HL-60 (cell line): ENCODE measurements around the gene SAMHD1.
A peak's percentile ranks its signal among the peaks of the same experiment; 100 is the strongest.

Source experiments
- DNase-seq, 2 experiments: peaks; one replicate each; pipeline ENCODE4 v3.0.0-alpha.2; 2010 to 2020; ENCODE audit warnings: low read depth in 1 of 2, low spot score in 1 of 2
- H3K27ac ChIP-seq: fragments of 250-450 bp; sonication (Bioruptor Pico); replicated peaks from 2 replicates; pipeline ENCODE4 v1.5.1; 2020; ENCODE audit warnings: mild to moderate bottlenecking, moderate library complexity
- H3K27me3 ChIP-seq: fragments of 250-450 bp; sonication (Bioruptor Pico); 2 replicates; pipeline ENCODE4 v1.5.1; 2021; ENCODE audit warnings: mild to moderate bottlenecking, moderate library complexity; ENCODE audit not compliant: insufficient read depth, poor library complexity, severe bottlenecking
- H3K4me3 ChIP-seq: replicated peaks from 2 replicates; pipeline ENCODE4 v1.5.1; 2011; ENCODE audit warnings: mild to moderate bottlenecking, control low read depth, low read length; ENCODE audit not compliant: insufficient read depth
- GABPA ChIP-seq: IDR thresholded peaks from 2 replicates; pipeline ENCODE4 v1.6.1; 2012; ENCODE audit warnings: low read depth
- POLR2AphosphoS5 ChIP-seq: IDR thresholded peaks from 2 replicates; pipeline ENCODE4 v1.6.1; 2012; ENCODE audit warnings: low read depth
- SPI1 ChIP-seq: IDR thresholded peaks from 2 replicates; pipeline ENCODE4 v1.6.1; 2012; ENCODE audit warnings: low read depth, mild to moderate bottlenecking, borderline replicate concordance
- TF ChIP-seq, protein P1 (sequence below): IDR thresholded peaks from 2 replicates; pipeline ENCODE4 v1.6.1; 2012; ENCODE audit warnings: low read depth; ENCODE audit not compliant: insufficient replicate concordance
- TF ChIP-seq, protein P2 (sequence below): IDR thresholded peaks from one replicate; pipeline ENCODE4 v1.5.1; 2011; ENCODE audit warnings: low read length, control low read depth, inconsistent platforms; ENCODE audit not compliant: insufficient read depth

SAMHD1 gene

DNA sequence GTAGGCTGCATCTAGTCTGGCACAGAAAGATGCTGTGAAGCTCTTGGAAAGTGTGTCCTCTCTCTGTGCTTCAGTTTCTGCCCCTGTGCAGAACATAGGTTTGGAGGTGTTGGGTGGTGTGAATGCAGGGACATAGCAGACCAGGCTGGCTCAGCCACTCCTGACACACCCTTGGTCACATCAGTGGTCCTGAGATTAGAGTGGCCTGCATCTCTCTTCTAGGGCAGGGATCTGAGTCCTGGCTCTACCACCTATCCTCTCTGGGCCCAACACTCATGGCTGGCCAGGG is 85.7 kb downstream of the SAMHD1 start:
- Histone ChIP-seq H3K4me3 (no peak overlapping the region), H3K27ac (no peak overlapping the region), H3K27me3 (no peaks in the 10 kb centered on the region)
- TF ChIP-seq, protein P1, sequence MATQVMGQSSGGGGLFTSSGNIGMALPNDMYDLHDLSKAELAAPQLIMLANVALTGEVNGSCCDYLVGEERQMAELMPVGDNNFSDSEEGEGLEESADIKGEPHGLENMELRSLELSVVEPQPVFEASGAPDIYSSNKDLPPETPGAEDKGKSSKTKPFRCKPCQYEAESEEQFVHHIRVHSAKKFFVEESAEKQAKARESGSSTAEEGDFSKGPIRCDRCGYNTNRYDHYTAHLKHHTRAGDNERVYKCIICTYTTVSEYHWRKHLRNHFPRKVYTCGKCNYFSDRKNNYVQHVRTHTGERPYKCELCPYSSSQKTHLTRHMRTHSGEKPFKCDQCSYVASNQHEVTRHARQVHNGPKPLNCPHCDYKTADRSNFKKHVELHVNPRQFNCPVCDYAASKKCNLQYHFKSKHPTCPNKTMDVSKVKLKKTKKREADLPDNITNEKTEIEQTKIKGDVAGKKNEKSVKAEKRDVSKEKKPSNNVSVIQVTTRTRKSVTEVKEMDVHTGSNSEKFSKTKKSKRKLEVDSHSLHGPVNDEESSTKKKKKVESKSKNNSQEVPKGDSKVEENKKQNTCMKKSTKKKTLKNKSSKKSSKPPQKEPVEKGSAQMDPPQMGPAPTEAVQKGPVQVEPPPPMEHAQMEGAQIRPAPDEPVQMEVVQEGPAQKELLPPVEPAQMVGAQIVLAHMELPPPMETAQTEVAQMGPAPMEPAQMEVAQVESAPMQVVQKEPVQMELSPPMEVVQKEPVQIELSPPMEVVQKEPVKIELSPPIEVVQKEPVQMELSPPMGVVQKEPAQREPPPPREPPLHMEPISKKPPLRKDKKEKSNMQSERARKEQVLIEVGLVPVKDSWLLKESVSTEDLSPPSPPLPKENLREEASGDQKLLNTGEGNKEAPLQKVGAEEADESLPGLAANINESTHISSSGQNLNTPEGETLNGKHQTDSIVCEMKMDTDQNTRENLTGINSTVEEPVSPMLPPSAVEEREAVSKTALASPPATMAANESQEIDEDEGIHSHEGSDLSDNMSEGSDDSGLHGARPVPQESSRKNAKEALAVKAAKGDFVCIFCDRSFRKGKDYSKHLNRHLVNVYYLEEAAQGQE = no peak
- TF ChIP-seq, protein P2, sequence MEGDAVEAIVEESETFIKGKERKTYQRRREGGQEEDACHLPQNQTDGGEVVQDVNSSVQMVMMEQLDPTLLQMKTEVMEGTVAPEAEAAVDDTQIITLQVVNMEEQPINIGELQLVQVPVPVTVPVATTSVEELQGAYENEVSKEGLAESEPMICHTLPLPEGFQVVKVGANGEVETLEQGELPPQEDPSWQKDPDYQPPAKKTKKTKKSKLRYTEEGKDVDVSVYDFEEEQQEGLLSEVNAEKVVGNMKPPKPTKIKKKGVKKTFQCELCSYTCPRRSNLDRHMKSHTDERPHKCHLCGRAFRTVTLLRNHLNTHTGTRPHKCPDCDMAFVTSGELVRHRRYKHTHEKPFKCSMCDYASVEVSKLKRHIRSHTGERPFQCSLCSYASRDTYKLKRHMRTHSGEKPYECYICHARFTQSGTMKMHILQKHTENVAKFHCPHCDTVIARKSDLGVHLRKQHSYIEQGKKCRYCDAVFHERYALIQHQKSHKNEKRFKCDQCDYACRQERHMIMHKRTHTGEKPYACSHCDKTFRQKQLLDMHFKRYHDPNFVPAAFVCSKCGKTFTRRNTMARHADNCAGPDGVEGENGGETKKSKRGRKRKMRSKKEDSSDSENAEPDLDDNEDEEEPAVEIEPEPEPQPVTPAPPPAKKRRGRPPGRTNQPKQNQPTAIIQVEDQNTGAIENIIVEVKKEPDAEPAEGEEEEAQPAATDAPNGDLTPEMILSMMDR = no peak
- TF ChIP-seq POLR2AphosphoS5 (no peak), GABPA (no peak), SPI1 (no peak)
- no peak for DNase-seq

DNA sequence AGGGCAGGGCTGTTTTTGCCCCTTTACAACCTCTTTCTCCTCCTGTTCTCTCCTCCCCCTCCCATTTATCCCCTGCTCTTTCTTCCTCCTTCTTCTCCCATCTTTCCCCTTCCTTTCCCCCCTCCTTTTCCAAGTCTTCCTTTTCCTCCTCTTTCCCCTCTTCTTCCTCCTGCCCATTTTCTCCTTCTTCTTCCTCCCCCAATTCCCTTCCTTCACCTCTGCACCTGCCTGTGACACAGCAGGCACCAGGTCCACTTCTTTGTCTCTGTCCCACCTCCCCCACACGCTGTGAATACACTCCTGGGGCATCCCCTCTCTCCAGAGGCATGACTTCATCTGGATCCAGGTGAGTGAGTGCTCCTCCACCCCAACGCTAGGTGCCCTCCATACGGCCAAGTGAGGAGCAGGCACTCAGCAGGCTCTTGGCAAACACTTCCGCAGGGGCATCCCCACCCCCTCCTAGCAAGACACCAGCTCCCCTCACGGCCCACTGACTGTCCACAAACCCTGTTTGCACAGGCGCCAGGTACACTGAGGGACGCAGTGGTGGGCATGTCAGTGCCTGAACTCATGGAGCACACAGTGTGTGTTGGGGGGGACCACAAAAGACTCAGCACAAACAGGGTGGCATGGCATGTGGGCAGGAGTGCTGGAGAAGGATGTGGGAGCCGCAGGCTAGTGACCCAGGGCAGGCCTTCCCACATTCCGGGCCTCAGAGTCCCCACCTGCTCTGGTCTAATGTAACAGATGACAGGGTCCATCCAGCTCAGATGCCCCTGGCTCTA is 86.2 kb downstream of the SAMHD1 start:
- TF ChIP-seq GABPA (no peak), POLR2AphosphoS5 (no peak), SPI1 (no peak)
- TF ChIP-seq, protein P2 = no peak
- TF ChIP-seq, protein P1 = no peak
- no peak overlapping the region for H3K4me3 ChIP-seq
- no peak overlapping the region for H3K27ac ChIP-seq
- no peaks in the 10 kb centered on the region for H3K27me3 ChIP-seq
- DNase-seq = no peak

DNA sequence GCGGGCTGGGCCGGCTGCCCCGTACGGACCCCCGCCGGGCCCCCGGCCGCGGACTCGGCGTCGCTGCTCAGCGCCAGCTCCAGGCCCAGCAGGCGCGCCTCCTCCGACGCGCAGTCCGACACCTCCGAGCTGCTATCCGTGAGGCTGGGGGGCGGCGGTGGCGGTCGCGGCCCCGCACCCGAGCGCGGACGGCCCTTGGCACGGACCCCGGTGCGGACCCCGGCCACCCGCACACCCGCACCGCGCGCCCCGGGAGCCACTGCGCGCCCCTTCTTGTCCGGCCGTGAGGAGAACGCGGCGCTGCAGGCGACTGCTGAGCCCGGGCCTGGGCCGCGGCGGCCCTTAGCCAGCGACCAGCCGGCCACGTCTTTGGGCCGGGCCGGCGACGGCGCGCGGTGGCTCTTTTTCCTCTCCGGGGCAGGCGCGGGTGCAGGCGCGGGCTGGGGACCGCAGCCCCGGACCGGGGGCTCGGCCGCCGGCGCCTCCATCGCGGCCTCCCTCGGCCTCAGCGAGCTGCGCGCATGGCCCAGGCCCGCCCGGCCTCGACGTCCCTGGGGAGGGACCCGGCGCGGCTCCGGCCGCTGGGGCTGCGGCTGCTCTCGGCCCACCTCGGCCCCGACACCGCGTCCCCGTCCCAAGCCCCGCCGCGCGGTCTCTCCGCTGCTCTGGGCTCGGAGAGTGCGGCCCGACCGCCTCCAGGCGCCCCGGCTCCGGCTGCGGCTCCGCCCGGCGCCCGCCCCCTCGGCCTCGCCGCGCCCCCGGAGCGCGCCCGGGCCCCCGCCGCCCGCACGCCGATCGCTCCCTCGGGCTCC is 88.4 kb downstream of the SAMHD1 start:
- Histone ChIP-seq H3K27me3 (no peaks in the 10 kb centered on the region), H3K4me3 (peak overlapping the region; percentile 31), H3K27ac (no peak overlapping the region)
- no peak for TF ChIP-seq POLR2AphosphoS5
- TF ChIP-seq SPI1 = no peak
- TF ChIP-seq, protein P2 = no peak
- TF ChIP-seq GABPA = no peak
- TF ChIP-seq, protein P1 = no peak
- no peak for DNase-seq
